Measurements from ENCODE around the gene IWS1.

The IWS1 gene

DNA sequence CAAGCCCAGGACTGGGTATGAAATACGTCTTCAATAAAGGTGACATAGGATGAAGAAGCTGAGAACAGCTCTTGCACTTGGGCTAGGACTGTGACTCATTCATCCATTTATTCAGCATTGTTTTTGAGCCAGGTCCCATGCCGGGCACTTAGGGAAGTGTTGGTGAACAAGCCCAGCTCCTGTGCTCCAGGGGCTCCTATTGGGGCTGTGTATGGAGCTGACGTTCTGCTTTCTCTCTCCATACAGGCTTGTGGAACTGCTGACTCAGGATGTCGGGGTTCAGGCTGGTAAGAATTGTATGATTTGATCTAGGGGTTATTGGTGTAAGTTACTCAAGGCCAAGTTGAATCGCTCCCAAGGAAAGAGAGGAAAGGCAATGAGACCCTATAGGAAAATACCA, 33.2 kb upstream of the IWS1 start:
- no peak overlapping the region for H3K27ac ChIP-seq
- H3K9me3 ChIP-seq: no peaks in the 10 kb centered on the region
- H3K36me3 ChIP-seq: no peaks in the 10 kb centered on the region
- H3K4me3 ChIP-seq (ENCODE audit: low read depth in 1 of 2, low read length in 1 of 2): no peak overlapping the region
- TF ChIP-seq, protein P1, sequence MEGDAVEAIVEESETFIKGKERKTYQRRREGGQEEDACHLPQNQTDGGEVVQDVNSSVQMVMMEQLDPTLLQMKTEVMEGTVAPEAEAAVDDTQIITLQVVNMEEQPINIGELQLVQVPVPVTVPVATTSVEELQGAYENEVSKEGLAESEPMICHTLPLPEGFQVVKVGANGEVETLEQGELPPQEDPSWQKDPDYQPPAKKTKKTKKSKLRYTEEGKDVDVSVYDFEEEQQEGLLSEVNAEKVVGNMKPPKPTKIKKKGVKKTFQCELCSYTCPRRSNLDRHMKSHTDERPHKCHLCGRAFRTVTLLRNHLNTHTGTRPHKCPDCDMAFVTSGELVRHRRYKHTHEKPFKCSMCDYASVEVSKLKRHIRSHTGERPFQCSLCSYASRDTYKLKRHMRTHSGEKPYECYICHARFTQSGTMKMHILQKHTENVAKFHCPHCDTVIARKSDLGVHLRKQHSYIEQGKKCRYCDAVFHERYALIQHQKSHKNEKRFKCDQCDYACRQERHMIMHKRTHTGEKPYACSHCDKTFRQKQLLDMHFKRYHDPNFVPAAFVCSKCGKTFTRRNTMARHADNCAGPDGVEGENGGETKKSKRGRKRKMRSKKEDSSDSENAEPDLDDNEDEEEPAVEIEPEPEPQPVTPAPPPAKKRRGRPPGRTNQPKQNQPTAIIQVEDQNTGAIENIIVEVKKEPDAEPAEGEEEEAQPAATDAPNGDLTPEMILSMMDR (IDR thresholded peaks at IDR 0.05): no peak
- peaks cover 7% of the 10 kb centered on the region for H3K27me3 ChIP-seq
- peaks cover 15 to 18% of the 10 kb centered on the region in 2 experiments for H3K4me1 ChIP-seq (ENCODE audit: control insufficient read depth in 1 of 2, insufficient read depth in 1 of 2, low read depth in 1 of 2, low read length in 1 of 2)

DNA sequence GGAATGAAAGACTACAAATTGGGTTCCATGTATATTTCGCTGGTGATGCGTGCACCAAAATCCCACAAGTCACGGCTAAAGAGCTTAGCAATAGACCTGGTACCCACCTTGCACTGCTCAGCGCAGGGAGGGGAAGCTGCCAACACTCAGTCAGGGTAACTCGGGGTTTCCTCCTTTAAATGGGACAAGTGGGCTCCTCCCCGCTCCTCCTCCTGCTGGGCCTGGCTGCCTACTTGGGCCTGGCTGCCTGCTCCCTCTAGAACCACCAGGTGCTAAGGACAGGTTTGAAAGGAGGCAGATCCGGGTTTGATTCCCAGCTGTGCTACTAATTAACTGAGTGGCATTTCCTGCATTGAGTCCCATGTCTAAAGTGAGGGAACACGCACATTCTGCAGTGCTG, 32.6 kb upstream of the IWS1 start:
- no peaks in the 10 kb centered on the region for H3K36me3 ChIP-seq
- TF ChIP-seq, protein P1 (IDR thresholded peaks at IDR 0.05): no peak
- H3K4me3 ChIP-seq (ENCODE audit: low read depth in 1 of 2, low read length in 1 of 2): no peak overlapping the region
- no peaks in the 10 kb centered on the region for H3K9me3 ChIP-seq
- peaks cover 7% of the 10 kb centered on the region for H3K27me3 ChIP-seq
- peaks cover 14% of the 10 kb centered on the region in 2 experiments for H3K4me1 ChIP-seq (ENCODE audit: control insufficient read depth in 1 of 2, insufficient read depth in 1 of 2, low read depth in 1 of 2, low read length in 1 of 2)
- H3K27ac ChIP-seq: no peak overlapping the region

DNA sequence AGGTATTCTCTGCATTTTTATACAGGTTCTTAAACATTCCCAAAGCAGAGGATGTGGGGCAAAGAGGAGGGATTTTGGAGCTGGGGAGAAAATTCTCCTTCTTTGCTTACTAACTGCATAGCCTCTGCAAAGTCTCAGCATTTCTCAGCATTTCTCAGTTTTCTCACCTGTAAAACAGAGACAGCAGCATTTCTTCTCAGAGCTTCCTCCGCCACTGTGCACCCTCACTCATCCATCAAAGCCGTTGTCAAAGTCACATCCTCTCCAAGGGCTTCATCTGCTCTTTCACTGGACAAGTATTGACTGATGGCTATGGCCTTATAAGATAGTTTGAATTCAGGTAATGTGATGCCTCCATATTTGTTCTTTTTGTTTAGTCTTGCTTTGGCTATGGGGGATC, 26.6 kb upstream of the IWS1 start:
- Histone ChIP-seq H3K27me3 (peaks cover under 1% of the 10 kb centered on the region), H3K36me3 (no peaks in the 10 kb centered on the region), H3K4me3 (ENCODE audit: low read depth in 1 of 2, low read length in 1 of 2) (no peak overlapping the region), H3K9me3 (no peaks in the 10 kb centered on the region), H3K27ac (no peak overlapping the region), H3K4me1 (ENCODE audit: control insufficient read depth in 1 of 2, insufficient read depth in 1 of 2, low read depth in 1 of 2, low read length in 1 of 2) (no peaks in the 10 kb centered on the region)
- TF ChIP-seq, protein P1 (IDR thresholded peaks at IDR 0.05): no peak

DNA sequence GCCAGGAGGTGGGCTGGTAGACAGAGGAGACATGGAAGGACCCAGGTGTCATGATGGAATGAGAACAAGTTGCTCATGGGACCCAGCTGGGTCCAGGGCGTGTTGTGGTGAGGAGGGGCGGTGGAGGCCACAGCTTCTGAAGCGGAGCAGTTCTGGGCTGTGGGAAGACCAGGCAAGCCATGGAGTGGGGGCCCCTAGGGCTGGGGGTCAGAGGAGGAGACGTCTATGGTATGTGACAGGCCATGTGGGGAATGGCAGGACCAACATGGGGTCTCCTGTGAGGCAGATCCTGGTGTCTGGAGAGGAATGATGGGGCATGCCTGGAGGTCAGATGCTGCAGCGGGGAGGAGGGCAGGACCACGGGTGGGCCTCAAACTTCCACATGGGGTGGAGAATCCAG, 26.0 kb upstream of the IWS1 start:
- no peak overlapping the region for H3K4me3 ChIP-seq (ENCODE audit: low read depth in 1 of 2, low read length in 1 of 2)
- H3K27me3 ChIP-seq: peaks cover 6% of the 10 kb centered on the region
- H3K9me3 ChIP-seq: no peaks in the 10 kb centered on the region
- no peaks in the 10 kb centered on the region for H3K36me3 ChIP-seq
- H3K27ac ChIP-seq: no peak overlapping the region
- TF ChIP-seq, protein P1 (IDR thresholded peaks at IDR 0.05): no peak
- no peaks in the 10 kb centered on the region for H3K4me1 ChIP-seq (ENCODE audit: control insufficient read depth in 1 of 2, insufficient read depth in 1 of 2, low read depth in 1 of 2, low read length in 1 of 2)

DNA sequence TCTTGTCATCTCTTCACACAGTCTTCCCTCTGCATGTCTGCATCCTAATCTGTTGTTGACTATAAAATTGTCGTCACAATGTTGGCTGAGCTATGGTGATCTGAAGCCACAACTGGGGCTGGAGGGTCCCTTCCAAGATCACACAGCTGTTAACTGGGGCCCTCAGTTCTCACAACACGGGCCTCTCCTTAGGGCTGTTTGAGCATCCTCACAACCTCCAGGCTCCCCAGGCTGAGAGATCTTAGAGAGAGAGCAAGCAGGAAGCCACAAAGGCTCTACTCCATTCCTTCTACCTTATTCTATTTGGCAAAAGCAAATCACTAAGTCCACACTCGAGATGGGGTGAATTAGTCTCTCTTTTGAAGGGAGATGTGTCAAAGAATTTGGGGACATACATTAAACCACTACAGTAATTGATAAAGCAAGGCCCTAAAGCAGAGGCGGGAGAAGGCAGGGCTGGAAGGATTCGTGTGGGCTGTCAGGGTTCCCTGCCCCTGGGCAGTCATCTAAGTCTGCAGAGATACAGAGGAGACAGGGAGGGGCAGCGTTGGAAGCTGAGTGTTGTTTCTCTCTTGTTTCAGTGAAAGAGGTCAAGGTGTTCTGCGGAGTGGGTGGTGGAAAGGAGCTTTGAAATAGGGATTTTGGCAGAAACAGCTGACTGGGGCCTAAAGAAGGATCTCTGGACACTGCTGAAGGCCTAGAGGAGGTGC, 25.1 kb upstream of the IWS1 start:
- no peaks in the 10 kb centered on the region for H3K36me3 ChIP-seq
- peaks cover 11% of the 10 kb centered on the region for H3K27me3 ChIP-seq
- H3K9me3 ChIP-seq: no peaks in the 10 kb centered on the region
- TF ChIP-seq, protein P1 (IDR thresholded peaks at IDR 0.05): no peak
- H3K4me3 ChIP-seq (ENCODE audit: low read depth in 1 of 2, low read length in 1 of 2): no peak overlapping the region
- H3K27ac ChIP-seq: no peak overlapping the region
- H3K4me1 ChIP-seq (ENCODE audit: control insufficient read depth in 1 of 2, insufficient read depth in 1 of 2, low read depth in 1 of 2, low read length in 1 of 2): no peaks in the 10 kb centered on the region

All from neutrophil (primary cell).